Neural progenitor cell (in vitro differentiated cells): ENCODE results near the gene NFIA.

Experiments
- EZH2 ChIP-seq: fragments of 200-600 bp; sonication (generic); IDR thresholded peaks from 2 replicates; pipeline ENCODE4 v1.6.1; 2017; ENCODE audit warnings: antibody characterized with exemption, mild to moderate bottlenecking, moderate library complexity
- EZH2phosphoT487 ChIP-seq: fragments of 200-600 bp; sonication (generic); IDR thresholded peaks from 2 replicates; pipeline ENCODE4 v1.6.1; 2017; ENCODE audit warnings: antibody characterized with exemption
- TF ChIP-seq, protein P1 (sequence below): fragments of 200-600 bp; sonication (generic); IDR thresholded peaks from 2 replicates; pipeline ENCODE4 v1.5.1; 2017; ENCODE audit warnings: antibody characterized with exemption, mild to moderate bottlenecking

DNA sequence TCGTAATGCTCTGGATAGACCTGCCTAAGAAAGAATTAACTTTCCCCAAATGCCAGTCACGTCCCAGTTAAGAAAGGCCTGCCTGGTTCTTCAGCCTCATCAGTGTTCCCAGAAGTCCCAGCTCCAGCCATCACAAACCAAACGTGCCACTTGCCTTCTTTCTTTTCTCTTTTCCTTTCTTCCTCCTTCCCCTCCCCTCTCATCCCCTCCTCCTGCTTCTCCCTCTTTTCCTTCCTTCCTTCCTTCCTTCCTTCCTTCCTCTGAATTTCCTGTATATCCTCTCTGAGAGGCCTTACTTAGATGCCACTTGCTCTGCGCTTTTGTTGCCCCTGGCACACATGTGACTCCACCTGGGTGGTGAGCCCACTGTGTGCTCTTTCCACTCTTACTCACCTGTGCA is 228.2 kb downstream of the NFIA start:
- TF ChIP-seq, protein P1, sequence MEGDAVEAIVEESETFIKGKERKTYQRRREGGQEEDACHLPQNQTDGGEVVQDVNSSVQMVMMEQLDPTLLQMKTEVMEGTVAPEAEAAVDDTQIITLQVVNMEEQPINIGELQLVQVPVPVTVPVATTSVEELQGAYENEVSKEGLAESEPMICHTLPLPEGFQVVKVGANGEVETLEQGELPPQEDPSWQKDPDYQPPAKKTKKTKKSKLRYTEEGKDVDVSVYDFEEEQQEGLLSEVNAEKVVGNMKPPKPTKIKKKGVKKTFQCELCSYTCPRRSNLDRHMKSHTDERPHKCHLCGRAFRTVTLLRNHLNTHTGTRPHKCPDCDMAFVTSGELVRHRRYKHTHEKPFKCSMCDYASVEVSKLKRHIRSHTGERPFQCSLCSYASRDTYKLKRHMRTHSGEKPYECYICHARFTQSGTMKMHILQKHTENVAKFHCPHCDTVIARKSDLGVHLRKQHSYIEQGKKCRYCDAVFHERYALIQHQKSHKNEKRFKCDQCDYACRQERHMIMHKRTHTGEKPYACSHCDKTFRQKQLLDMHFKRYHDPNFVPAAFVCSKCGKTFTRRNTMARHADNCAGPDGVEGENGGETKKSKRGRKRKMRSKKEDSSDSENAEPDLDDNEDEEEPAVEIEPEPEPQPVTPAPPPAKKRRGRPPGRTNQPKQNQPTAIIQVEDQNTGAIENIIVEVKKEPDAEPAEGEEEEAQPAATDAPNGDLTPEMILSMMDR = no peak
- no peak for TF ChIP-seq EZH2
- no peak for TF ChIP-seq EZH2phosphoT487
